Tibial nerve (tissue), 4 donors: ENCODE results near the gene CD8A. TPM values are rescaled to one million over a fixed set of nuclear protein-coding genes. Genes with fewer than 3 reads are reported as not detected.

Source experiments
- total RNA-seq, 4 donors: library from RNA; depleted of rRNA; stranded (reverse); fragments of >200 nt; gene quantifications; one replicate each; pipeline ENCODE4 v1.1.0, GENCODE V29; 2016

The CD8A gene
- total RNA-seq, 4 donors from 2014 or later, result 0.63 to 1.8 (median 1.1) TPM; not detected in 1

Other genes with a start within 250 kb of the CD8A start
- gene CHMP3, start 227.5 kb downstream of the CD8A start, total RNA-seq, result 100 to 1,000 TPM in 3 of 4 donors, 10 to 100 TPM in 1; 87.0 to 155 (median 129) TPM
- 10 to 100 TPM; 41.7 to 72.5 (median 58.6) TPM for gene RNF103, start 167.0 kb downstream of the CD8A start, total RNA-seq
- 10 to 100 TPM; 40.5 to 59.9 (median 48.5) TPM for gene RMND5A, start 70.6 kb downstream of the CD8A start, total RNA-seq
- gene CD8B, start 71.0 kb upstream of the CD8A start, total RNA-seq, result 1 to 10 TPM in 1 of 4 donors, not detected in 3; 3.1 TPM
- 1 to 10 TPM in 3 of 4 donors, under 1 TPM in 1; 0.20 to 4.5 (median 1.9) TPM for gene RGPD1, start 151.2 kb upstream of the CD8A start, total RNA-seq
- gene PLGLB1, start 230.9 kb upstream of the CD8A start, total RNA-seq, result 10 to 100 TPM in 1 of 4 donors, 1 to 10 TPM in 1, not detected in 2; 3.6 to 11.4 TPM